GM12878 (cell line): Measurements from ENCODE around the gene CYP27A1. TPM values are rescaled to one million over a fixed set of nuclear protein-coding genes. Genes with fewer than 3 reads are reported as not detected.

Experiments
- ATAC-seq: fragments of 200-7000 bp; cut with Tn5 transposase; 3 replicates; pipeline ENCODE4 v1.9.1; 2020; ENCODE audit warnings: mild to moderate bottlenecking, moderate library complexity
- BruUV-seq: library from RNA; stranded (reverse); fragments of 400-500 nt; replicated peaks from 2 replicates; lab custom pipeline; 2021; lab: Mats Ljungman, UMichigan
- CTCF ChIA-PET: fragments of 300-600 bp; sonication (Branson Sonifier 250); formaldehyde crosslinking; extraction: SDS; loops from one replicate; lab custom pipeline; 2021; ENCODE audit warnings: inconsistent platforms; lab: Yijun Ruan, JAX
- POLR2A ChIA-PET: fragments of 350-600 bp; formaldehyde crosslinking; extraction: SDS; loops from one replicate; lab custom pipeline; 2021; ENCODE audit warnings: inconsistent platforms; lab: Charles Lee
- RAD21 ChIA-PET: fragments of 300-600 bp; sonication (Branson Sonifier 250); formaldehyde crosslinking; loops from one replicate; lab custom pipeline; 2023; ENCODE audit warnings: antibody characterized with exemption; ENCODE audit not compliant: unreplicated experiment; lab: Charles Lee
- SMC1A ChIA-PET: fragments of 300-600 bp; sonication (Branson Sonifier 250); formaldehyde crosslinking; loops from one replicate; lab custom pipeline; 2023; ENCODE audit not compliant: unreplicated experiment, uncharacterized antibody; lab: Charles Lee
- DNase-seq: peaks from one replicate; pipeline ENCODE4 v3.0.0-alpha.2; 2011; ENCODE audit warnings: low read depth, low spot score
- FAIRE-seq: peaks from 3 replicates; lab custom pipeline; 2011; peaks lifted over from hg19 to GRCh38; lab: Jason Lieb, UNC
- H2AFZ ChIP-seq: 2 replicates; pipeline ENCODE4 v1.6.0; 2011; ENCODE audit warnings: low read depth, low read length, control low read depth; ENCODE audit not compliant: control insufficient read depth
- H3K27ac ChIP-seq: 2 replicates; pipeline ENCODE4 v1.5.1; 2011; ENCODE audit warnings: control low read depth; ENCODE audit not compliant: control insufficient read depth, insufficient read depth
- H3K27me3 ChIP-seq, 2 experiments: replicated peaks in 1 of 2; 2 replicates each; pipeline versions ENCODE4 v1.6.0 to v1.6.1; 2011; ENCODE audit warnings: low read length in 1 of 2; ENCODE audit not compliant: control insufficient read depth in 2 of 2, insufficient read depth in 2 of 2
- H3K36me3 ChIP-seq, 2 experiments: 2 replicates each; pipeline ENCODE4 v1.5.1; 2011; ENCODE audit warnings: low read length in 1 of 2; ENCODE audit not compliant: control insufficient read depth in 2 of 2, insufficient read depth in 2 of 2
- H3K4me1 ChIP-seq: 2 replicates; pipeline ENCODE4 v1.6.1; 2011; ENCODE audit warnings: mild to moderate bottlenecking, low read length, moderate library complexity, mixed read lengths; ENCODE audit not compliant: control insufficient read depth, insufficient read depth
- H3K4me2 ChIP-seq: 2 replicates; pipeline ENCODE4 v1.6.0; 2011; ENCODE audit warnings: control low read depth; ENCODE audit not compliant: control insufficient read depth, insufficient read depth
- H3K4me3 ChIP-seq: fragments of 200-600 bp; sonication (generic); 2 replicates; pipeline ENCODE4 v1.5.1; 2016
- H3K79me2 ChIP-seq: 2 replicates; pipeline ENCODE4 v1.6.0; 2011; ENCODE audit warnings: low read length; ENCODE audit not compliant: control insufficient read depth, insufficient read depth
- H3K9ac ChIP-seq: 2 replicates; pipeline ENCODE4 v1.8.0; 2011; ENCODE audit warnings: low read length, control low read depth, mixed read lengths; ENCODE audit not compliant: control insufficient read depth, insufficient read depth
- H3K9me3 ChIP-seq: replicated peaks from 3 replicates; pipeline ENCODE4 v1.5.1; 2011; ENCODE audit warnings: mild to moderate bottlenecking, low read length; ENCODE audit not compliant: control insufficient read depth, insufficient read depth
- H4K20me1 ChIP-seq: 2 replicates; pipeline ENCODE4 v1.6.0; 2011; ENCODE audit not compliant: control insufficient read depth, insufficient read depth
- BMI1 ChIP-seq: fragments of 450-650 bp; IDR thresholded peaks from 2 replicates; pipeline ENCODE4 v1.6.1; 2016; ENCODE audit warnings: mild to moderate bottlenecking, moderate library complexity, borderline replicate concordance
- CBX3 ChIP-seq: fragments of 200-600 bp; sonication (generic); IDR thresholded peaks from 2 replicates; pipeline ENCODE4 v1.6.1; 2016; ENCODE audit warnings: low read depth, borderline replicate concordance
- EED ChIP-seq: sonication (generic); IDR thresholded peaks from 2 replicates; pipeline ENCODE4 v1.6.1; 2016; ENCODE audit warnings: antibody characterized with exemption, low read depth
- HDAC6 ChIP-seq: fragments of 200-600 bp; sonication (generic); IDR thresholded peaks from one replicate; pipeline ENCODE4 v1.8.0; 2017; ENCODE audit warnings: antibody characterized with exemption; ENCODE audit not compliant: unreplicated experiment
- IRF4 ChIP-seq: IDR thresholded peaks from 2 replicates; pipeline ENCODE4 v1.6.1; 2011; ENCODE audit warnings: low read depth, low read length
- JUND ChIP-seq: IDR thresholded peaks from 2 replicates; pipeline ENCODE4 v1.6.1; 2012; ENCODE audit warnings: low read depth, mild to moderate bottlenecking, low read length, improper control_type of control experiment, moderate library complexity
- NRF1 ChIP-seq: conservative IDR thresholded peaks from 2 replicates; pipeline ENCODE4 v1.6.1; 2011; ENCODE audit warnings: mild to moderate bottlenecking, low read depth, low read length, improper control_type of control experiment
- PAX8 ChIP-seq: fragments of 450-650 bp; IDR thresholded peaks from 2 replicates; pipeline ENCODE4 v1.6.1; 2017; ENCODE audit warnings: mild to moderate bottlenecking, moderate library complexity
- RAD21 ChIP-seq: IDR thresholded peaks from 2 replicates; pipeline ENCODE4 v1.6.1; 2011; ENCODE audit warnings: mild to moderate bottlenecking, low read depth, low read length, moderate library complexity; ENCODE audit not compliant: insufficient read depth
- RUNX3 ChIP-seq: IDR thresholded peaks from 2 replicates; pipeline ENCODE4 v1.6.1; 2012; ENCODE audit warnings: low read length, inconsistent platforms
- SPI1 ChIP-seq: IDR thresholded peaks from 2 replicates; pipeline ENCODE4 v1.6.1; 2011; ENCODE audit warnings: low read depth, mild to moderate bottlenecking, low read length, moderate library complexity, borderline replicate concordance; ENCODE audit not compliant: insufficient read depth
- SRF ChIP-seq, 2 experiments: IDR thresholded peaks; 2 replicates each; pipeline ENCODE4 v1.6.1; 2011; ENCODE audit warnings: low read depth in 2 of 2, low read length in 2 of 2, mild to moderate bottlenecking in 1 of 2, moderate library complexity in 1 of 2
- TAF1 ChIP-seq: IDR thresholded peaks from 2 replicates; pipeline ENCODE4 v1.6.1; 2011; ENCODE audit warnings: mild to moderate bottlenecking, low read depth, low read length, borderline replicate concordance
- YY1 ChIP-seq: IDR thresholded peaks from 2 replicates; pipeline ENCODE4 v1.6.1; 2011; ENCODE audit warnings: low read depth, mild to moderate bottlenecking, low read length
- ZNF217 ChIP-seq: fragments of 450-650 bp; IDR thresholded peaks from 2 replicates; pipeline ENCODE4 v1.6.1; 2017; ENCODE audit warnings: antibody characterized with exemption, mild to moderate bottlenecking
- ZNF622 ChIP-seq: fragments of 450-650 bp; IDR thresholded peaks from 2 replicates; pipeline ENCODE4 v1.6.1; 2017; ENCODE audit warnings: mild to moderate bottlenecking, inconsistent platforms
- WGBS: methylation state at CpG from one replicate; pipeline ENCODE4 v1.1.6; 2016; ENCODE audit warnings: low lambda C conversion rate; ENCODE audit not compliant: insufficient replicate concordance, insufficient coverage; ENCODE audit errors: missing lambda C conversion rate; 5-methylcytosine and 5-hydroxymethylcytosine counted together
- in situ Hi-C: fragments of 300-500 bp; cut with MboI; formaldehyde crosslinking; loops from 9 replicates; pipeline ENCODE4 v1.14.3; 2018; ENCODE audit warnings: mixed read lengths
- intact Hi-C: fragments of 100-400 bp; cut with micrococcal nuclease; formaldehyde crosslinking; loops from one replicate; pipeline ENCODE4 v1.14.2; 2022; ENCODE audit not compliant: unreplicated experiment
- polyA plus RNA-seq, 11 experiments: library from polyadenylated mRNA; depleted of rRNA in 4 of 11; unstranded in 6 of 11; stranded (reverse) in 5 of 11; fragments of >200 nt; fragmentation: Nextera tagmentation in 4 of 11; fragmentation: Illumina TruSeq in 1 of 11; extraction: Ambion mirVana in 4 of 11; extraction: Trizol in 1 of 11; gene quantifications; 1 replicate in 1 of 11; 2 replicates in 10 of 11; pipeline versions ENCODE4 v1.2.1 to v1.2.3, GENCODE V29; 2011 to 2016; ENCODE audit warnings: inconsistent platforms in 2 of 11, missing spikeins in 2 of 11, low read depth in 1 of 11
- total RNA-seq, 4 experiments: library from RNA; depleted of rRNA in 3 of 4; stranded (reverse); fragments of >200 nt in 3 of 4; fragmentation: Illumina TruSeq in 1 of 4; extraction: Trizol in 1 of 4; gene quantifications; 2 replicates each; pipeline versions ENCODE4 v1.2.1 to v1.2.3, GENCODE V29; 2013 to 2021
- TF ChIP-seq, protein P1 (sequence below): IDR thresholded peaks from 2 replicates; pipeline ENCODE4 v1.6.1; 2012; ENCODE audit warnings: low read depth, low read length, improper control_type of control experiment
- TF ChIP-seq, protein P2 (sequence below), 3 experiments: IDR thresholded peaks in 2 of 3; conservative IDR thresholded peaks in 1 of 3; 2 replicates each; pipeline ENCODE4 v1.5.1; 2011; ENCODE audit warnings: low read depth in 3 of 3, low read length in 3 of 3, mild to moderate bottlenecking in 3 of 3, control low read depth in 2 of 3, moderate library complexity in 2 of 3, inconsistent platforms in 1 of 3, mixed read lengths in 1 of 3; ENCODE audit not compliant: control insufficient read depth in 2 of 3, insufficient read depth in 1 of 3; ENCODE audit errors: extremely low read depth in 1 of 3
- TF ChIP-seq, protein P3 (sequence below): IDR thresholded peaks from 2 replicates; pipeline ENCODE4 v1.6.1; 2011; ENCODE audit warnings: low read depth, low read length, improper control_type of control experiment, borderline replicate concordance

Gene CYP27A1
- total and polyA plus RNA-seq, 10 of the 15 experiments (the other 5 are each of a cell fraction or from before 2014, with no cell fraction given): 0.11 to 0.72 (median 0.18) TPM; not detected in 2

DNA sequence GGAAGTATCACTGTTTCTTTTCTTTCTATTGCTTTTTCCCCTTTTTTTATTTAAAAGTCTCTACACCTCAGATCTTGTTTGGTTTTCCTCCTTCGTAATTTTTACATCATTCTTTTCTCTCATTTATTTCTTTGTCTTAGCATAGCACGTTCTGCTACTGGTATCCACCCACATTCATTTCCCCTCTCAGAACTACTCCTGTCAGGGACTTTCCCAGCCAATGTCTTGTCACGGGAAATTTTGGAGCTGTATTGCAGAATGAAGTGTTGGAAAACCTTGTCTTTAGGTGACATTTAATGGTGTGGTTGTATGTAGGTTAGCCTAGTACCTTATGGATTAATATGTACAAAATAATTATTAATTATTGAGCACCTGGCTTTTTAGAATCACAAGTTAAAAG, 37.3 kb upstream of the CYP27A1 start (continued):
- TF ChIP-seq, protein P1, sequence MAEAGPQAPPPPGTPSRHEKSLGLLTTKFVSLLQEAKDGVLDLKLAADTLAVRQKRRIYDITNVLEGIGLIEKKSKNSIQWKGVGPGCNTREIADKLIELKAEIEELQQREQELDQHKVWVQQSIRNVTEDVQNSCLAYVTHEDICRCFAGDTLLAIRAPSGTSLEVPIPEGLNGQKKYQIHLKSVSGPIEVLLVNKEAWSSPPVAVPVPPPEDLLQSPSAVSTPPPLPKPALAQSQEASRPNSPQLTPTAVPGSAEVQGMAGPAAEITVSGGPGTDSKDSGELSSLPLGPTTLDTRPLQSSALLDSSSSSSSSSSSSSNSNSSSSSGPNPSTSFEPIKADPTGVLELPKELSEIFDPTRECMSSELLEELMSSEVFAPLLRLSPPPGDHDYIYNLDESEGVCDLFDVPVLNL: no peak
- peak; percentile 43; the same call in 1 of the 2 replicates for TF ChIP-seq RUNX3

DNA sequence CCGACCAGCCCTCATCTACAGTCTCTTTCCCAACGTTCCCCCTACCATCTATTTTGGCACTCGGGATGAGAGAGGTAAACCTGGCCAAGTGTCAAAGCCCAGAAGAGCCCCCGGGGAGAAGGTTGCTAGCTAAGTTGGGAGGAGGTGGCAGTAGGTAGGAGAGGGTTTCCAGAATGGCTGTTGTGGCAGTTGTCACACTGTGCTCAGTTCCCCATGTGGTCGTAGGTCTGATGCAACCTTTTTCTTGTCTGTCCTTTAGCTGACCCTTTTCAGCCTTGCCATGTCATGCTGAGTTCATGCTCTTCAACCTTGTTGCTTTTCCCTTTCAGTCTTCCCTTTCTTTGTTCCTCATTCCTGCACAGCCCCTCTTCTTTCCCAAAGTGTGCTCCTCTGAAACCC, 36.8 kb upstream of the CYP27A1 start:
- ChIA-PET CTCF (interaction anchor here (0.7 to 1.3 kb wide), 2 partner anchors 19 to 102 kb away, joined by 3 to 4 read pairs; no protein-coding TSS in a partner anchor), POLR2A (interaction anchor here (1.0 kb wide), 1 partner anchor 10 kb away, joined by 3 read pairs; no protein-coding TSS in a partner anchor), SMC1A (interaction anchor here (0.5 kb wide), 1 partner anchor 98 kb away, joined by 4 read pairs; no protein-coding TSS in a partner anchor), RAD21 (interaction anchor here (0.6 kb wide), 1 partner anchor 132 kb away, joined by 3 read pairs; no protein-coding TSS in a partner anchor)
- no TSS peak for BruUV-seq
- no peak for DNase-seq
- FAIRE-seq: no peak
- Histone ChIP-seq H3K27me3 (no peaks in the 10 kb centered on the region), H2AFZ (no peak overlapping the region), H3K9ac (no peak overlapping the region), H3K9me3 (no peaks in the 10 kb centered on the region), H3K4me3 (no peak overlapping the region), H3K4me2 (peak overlapping the region; percentile 18; the same call in 1 of the 2 replicates), H3K79me2 (no peaks in the 10 kb centered on the region), H3K4me1 (peaks cover 29% of the 10 kb centered on the region), H3K27ac (peak overlapping the region; percentile 76), H4K20me1 (no peaks in the 10 kb centered on the region), H3K36me3 (peaks cover 21 to 24% of the 10 kb centered on the region in 2 experiments)
- intact Hi-C loops: no loop called here
- peak; percentile 74 for ATAC-seq
- in situ Hi-C loops: no loop called here
- WGBS: 59% methylated on average over 5 of the region's 5 CpGs
- TF ChIP-seq RUNX3: peak; percentile 41
- no peak for TF ChIP-seq SRF (IDR thresholded peaks at IDR 0.05; ENCODE audit: low read depth in 2 of 2, low read length in 2 of 2)
- TF ChIP-seq, protein P2, sequence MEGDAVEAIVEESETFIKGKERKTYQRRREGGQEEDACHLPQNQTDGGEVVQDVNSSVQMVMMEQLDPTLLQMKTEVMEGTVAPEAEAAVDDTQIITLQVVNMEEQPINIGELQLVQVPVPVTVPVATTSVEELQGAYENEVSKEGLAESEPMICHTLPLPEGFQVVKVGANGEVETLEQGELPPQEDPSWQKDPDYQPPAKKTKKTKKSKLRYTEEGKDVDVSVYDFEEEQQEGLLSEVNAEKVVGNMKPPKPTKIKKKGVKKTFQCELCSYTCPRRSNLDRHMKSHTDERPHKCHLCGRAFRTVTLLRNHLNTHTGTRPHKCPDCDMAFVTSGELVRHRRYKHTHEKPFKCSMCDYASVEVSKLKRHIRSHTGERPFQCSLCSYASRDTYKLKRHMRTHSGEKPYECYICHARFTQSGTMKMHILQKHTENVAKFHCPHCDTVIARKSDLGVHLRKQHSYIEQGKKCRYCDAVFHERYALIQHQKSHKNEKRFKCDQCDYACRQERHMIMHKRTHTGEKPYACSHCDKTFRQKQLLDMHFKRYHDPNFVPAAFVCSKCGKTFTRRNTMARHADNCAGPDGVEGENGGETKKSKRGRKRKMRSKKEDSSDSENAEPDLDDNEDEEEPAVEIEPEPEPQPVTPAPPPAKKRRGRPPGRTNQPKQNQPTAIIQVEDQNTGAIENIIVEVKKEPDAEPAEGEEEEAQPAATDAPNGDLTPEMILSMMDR (IDR thresholded peaks at IDR 0.05 in 2 of 3, conservative IDR thresholded peaks at IDR 0.05 in 1 of 3; ENCODE audit: control insufficient read depth in 2 of 3, extremely low read depth in 1 of 3, insufficient read depth in 1 of 3, low read depth in 3 of 3, low read length in 3 of 3): no peak
- TF ChIP-seq HDAC6: no peak
- no peak for TF ChIP-seq PAX8
- TF ChIP-seq YY1: no peak
- TF ChIP-seq IRF4: no peak
- TF ChIP-seq, protein P3, sequence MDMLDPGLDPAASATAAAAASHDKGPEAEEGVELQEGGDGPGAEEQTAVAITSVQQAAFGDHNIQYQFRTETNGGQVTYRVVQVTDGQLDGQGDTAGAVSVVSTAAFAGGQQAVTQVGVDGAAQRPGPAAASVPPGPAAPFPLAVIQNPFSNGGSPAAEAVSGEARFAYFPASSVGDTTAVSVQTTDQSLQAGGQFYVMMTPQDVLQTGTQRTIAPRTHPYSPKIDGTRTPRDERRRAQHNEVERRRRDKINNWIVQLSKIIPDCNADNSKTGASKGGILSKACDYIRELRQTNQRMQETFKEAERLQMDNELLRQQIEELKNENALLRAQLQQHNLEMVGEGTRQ: no peak
- 0 out of 2 replicates have a peak, but pooled peaks have one; percentile 27 for TF ChIP-seq EED
- no peak for TF ChIP-seq CBX3
- TF ChIP-seq TAF1: no peak
- no peak for TF ChIP-seq JUND
- TF ChIP-seq ZNF622: no peak
- TF ChIP-seq NRF1: no peak
- TF ChIP-seq BMI1: no peak
- peak; percentile 58; the same call in 1 of the 2 replicates for TF ChIP-seq SPI1
- TF ChIP-seq ZNF217: no peak
- no peak for TF ChIP-seq RAD21
